Dermis microvascular lymphatic vessel endothelial cell (primary cell): ENCODE measurements around the gene SUV39H2. TPM values are rescaled to one million over a fixed set of nuclear protein-coding genes. Genes with fewer than 3 reads are reported as not detected.
"Not testable (repeated sequence)": the region's sequence is repeated elsewhere in the genome, so short reads cannot be mapped to it uniquely, and the experiment has no call there.

Experiments
- DNase-seq, 2 donors: peaks; one replicate each; pipeline versions ENCODE4 v3.0.0 to v3.0.0-alpha.2; 2010; ENCODE audit warnings: low read depth in 2 of 2
- total RNA-seq: library from RNA; depleted of rRNA; stranded (reverse); fragments of >200 nt; gene quantifications from 2 replicates; pipeline ENCODE4 v1.2.1, GENCODE V29; 2014

SUV39H2 gene
- total RNA-seq, 1 donor from 2014 or later: 12.2 TPM

DNA sequence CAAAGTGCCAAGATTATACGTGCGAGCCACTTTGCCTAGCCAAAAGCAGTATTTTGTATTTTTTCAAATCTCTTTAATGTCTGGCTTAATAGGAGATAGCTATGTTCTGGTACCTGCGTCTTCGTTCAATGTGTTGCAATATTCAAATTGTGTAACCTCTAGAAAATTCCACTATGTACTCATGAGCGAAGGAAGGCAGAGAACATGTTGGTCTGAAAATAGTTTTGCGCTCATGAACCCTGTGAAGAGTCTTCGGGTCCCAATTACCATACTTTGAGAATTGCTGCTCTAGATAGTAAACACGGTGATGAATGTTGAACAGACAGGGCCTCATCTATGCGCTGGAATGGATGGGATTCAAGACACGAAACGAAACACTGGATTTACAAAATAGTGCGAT, 2.7 kb upstream of the SUV39H2 start:
- no peak for DNase-seq

- no peak for DNase-seq
These were observed 1.9 kb upstream of the SUV39H2 start for GRCh38 chr10:14876764-14877163.

DNA sequence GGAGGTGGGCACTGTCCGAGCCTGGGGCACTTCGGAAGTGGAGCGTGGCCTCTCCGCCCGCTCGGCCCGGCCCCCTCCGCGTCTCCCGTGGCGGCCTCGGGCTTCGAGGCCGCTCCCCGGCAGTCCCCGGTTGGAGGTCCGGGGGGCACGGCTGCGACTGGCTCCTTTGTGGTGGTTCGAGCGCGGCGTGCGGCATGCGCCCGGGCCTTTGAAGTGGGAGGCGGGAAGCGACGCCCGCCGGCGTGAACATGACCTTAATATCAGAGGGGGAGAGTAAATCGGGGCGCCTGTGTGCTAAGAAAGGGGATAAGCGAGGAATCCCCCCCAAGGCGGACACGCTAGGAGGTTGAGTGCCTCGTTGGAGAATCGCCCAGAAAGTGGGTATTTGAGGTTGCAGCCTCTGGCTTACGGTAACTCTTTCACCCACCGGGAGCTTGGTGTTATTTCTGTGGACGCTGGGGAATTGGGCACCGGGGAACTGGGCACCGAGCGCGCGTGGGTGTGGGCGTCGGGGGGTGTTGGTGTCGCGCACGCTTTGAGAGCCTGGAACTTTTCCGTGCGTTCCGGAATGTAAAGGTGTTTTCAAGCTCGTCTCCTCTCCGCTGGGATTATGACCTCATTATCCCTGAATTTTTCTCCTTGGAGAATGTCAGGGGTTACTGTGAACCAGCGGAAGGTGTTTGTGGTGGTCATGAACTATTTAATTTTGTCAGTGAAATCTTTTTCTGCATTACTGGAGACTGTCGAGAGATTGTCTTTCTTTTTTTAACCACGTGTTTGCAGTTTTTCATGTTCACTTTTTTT, 660 bp downstream of the SUV39H2 start:
- DNase-seq: peak in 1 of 2 donors; percentile 31

DNA sequence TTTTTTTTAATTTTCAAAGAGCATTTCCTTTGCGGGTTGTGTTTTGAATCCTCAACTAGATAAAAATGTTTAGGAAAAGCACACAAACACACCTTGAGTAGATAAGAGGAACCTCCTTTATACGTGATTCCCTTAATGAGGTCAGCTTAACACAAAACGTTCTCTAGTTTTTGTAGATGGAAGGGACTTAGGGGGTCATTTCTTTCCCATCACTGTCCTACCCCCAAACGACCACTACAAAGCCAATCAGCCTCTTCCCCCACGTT, 1.2 kb downstream of the SUV39H2 start:
- DNase-seq: no peak

- peak in 1 of 2 donors; percentile 4 for DNase-seq
These were observed 1.6 kb downstream of the SUV39H2 start for GRCh38 chr10:14880229-14880628.

- DNase-seq: no peak
These were observed 5.4 kb downstream of the SUV39H2 start for GRCh38 chr10:14884082-14884481.

DNA sequence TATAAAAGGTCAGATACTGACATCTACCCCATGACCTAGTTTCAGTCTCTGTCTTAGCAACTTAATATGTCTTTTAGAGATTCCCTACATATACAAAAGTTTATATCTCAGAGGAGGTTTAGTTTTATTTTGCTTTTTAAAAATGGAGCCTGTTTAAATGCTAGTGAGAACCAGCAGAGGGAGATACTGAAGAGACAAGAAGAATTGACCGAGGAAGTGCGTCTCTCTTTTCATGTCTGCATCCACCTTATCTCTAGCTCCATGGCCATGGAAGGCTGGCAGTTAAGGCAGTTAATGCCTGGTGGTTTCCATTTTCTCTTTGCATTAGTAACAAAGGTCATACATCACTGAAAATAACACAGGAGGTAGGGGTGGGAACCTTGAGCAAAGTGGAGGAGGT, 10.7 kb downstream of the SUV39H2 start:
- peak in 1 of 2 donors; percentile 7 for DNase-seq

DNA sequence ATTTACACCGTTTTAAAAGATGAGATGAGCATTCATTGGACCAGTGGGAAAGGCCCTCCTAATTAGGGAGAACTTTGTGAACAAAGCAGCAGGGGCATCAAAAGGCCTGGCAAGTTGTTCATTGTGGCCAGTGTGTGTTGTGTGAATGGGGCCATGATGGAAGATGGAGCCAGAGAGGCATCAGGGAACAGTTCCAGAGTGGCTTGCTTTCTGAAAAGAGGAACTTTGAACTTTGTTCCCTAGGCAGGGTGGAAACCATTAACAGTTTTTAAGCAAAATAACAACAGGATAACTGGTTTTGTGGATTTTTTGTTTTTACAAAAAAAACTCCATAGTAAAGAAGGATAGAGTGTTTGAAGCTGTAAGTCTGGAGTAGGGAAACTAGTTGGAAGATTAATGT, 12.5 kb downstream of the SUV39H2 start:
- DNase-seq: no peak

DNA sequence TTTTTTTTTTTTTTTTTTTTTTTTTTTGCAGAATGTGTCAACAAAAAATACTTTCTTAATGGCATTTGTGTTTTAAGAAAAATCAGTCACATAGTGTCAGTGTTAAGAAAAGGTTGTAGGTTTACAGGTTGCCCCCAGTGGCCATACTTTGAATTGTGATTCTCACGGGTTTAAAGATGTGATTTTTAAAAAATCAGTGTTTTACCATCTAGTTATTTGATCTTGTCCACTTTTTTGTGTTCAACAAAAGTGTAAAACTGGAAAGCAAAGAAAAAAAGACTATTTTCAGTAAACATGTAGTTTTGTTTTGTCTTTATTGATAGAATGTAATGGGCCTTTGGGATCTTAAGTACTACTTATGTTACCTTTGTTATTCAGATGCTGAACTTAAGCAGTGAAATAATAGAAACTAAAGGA, 25.7 kb downstream of the SUV39H2 start:
- DNase-seq: peak; percentile 11 to 40

DNA sequence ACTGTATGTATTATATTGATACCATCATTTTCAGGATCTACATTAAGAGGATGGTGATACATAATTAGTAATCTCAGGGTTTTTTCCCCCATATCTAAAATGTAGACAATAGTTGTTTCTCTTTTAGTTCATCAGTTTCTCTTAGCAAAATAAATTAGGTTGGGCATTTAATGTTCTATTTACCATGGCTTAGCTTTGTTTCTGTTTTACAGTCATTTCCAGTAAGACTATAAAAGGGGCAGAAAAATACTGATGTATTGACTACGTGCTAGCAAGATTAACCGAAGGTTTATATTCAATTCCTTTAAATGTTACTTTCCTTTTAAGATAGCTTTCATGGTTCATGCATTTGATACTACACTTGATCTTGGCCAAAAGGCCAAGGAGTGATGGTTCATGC, 26.2 kb downstream of the SUV39H2 start:
- no peak for DNase-seq

GRCh38 chr10:14905890-14906289, 27.2 kb downstream of the SUV39H2 start:
- DNase-seq: no peak

DNA sequence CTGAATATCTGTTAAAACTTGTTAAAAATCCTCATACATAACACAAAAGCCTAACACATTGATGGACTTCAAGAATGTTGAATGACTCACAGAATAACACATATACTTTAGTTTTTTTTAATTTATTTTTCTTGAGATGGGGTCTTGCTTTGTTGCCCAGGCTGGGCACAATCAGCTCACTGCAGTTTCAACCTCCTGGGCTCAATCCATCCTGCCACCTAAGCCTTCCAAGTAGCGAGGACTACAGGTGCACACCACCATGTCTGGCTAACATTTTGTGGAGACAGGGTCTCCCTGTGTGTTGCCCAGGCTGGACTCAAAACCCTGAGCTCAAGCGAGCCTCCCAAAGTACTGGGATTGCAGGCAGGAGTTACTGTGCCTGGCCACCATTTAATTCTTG, 28.1 kb downstream of the SUV39H2 start:
- DNase-seq: no peak

GRCh38 chr10:14907591-14907990, 28.9 kb downstream of the SUV39H2 start:
- not testable (repeated sequence) for DNase-seq

DNA sequence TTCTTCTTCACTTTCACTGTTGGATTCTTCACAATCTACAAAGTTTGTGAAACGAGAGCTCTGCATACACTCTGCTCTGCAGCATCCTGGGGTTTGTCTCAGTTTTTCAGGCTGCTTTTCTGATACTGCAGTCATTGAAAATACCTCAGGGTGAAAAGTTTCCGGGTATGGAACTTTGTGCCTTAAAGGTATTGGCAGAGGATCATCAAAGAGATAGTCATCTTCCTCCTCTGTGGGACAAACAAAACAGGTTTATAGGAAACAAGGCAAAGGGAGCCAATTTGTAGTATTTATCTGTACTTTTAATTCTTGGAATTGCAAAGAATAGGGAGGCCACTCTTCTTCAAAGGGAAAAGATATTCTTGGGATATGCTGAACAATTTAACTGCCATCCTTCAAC, 30.4 kb downstream of the SUV39H2 start:
- no peak for DNase-seq

DNA sequence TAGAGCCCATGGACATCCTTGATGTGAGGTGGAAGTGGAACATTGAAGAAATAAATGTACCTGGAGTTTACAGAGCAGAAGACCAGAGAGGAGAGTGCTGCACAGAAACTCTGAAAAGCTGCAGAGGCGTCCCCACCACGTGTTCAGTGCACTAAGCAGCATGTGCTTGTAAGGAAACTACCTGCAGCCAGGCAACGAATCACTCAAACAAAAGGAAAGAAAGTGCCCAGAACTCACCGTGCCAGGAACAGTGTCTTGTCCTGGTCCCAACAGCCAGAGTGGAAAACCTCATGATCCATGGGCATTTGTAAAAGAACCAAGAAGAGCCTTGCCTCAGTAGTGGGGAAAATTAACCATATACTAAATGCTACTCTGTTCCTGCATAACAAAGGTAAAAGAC, 32.3 kb downstream of the SUV39H2 start:
- DNase-seq: no peak

DNA sequence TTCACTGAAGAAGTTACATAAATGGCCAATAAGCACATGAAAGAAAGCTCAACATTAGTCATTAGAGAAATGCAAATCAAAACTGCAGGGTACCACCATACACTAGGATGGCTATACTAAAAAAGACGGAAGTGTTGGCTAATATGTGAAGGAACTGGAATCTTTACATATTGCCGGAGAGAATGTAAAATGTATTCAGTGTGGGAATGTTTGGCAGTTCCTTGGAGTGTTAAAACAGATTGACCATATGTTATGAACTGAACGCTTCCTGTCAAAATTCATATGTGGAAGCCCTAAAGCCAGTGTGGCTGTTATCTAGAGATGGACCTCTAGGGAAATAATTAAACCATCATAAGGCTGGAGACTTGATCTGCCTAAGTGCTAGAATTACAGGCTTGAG, 33.1 kb downstream of the SUV39H2 start:
- DNase-seq: no peak

GRCh38 chr10:14916600-14916999, 37.9 kb downstream of the SUV39H2 start:
- no peak for DNase-seq

DNA sequence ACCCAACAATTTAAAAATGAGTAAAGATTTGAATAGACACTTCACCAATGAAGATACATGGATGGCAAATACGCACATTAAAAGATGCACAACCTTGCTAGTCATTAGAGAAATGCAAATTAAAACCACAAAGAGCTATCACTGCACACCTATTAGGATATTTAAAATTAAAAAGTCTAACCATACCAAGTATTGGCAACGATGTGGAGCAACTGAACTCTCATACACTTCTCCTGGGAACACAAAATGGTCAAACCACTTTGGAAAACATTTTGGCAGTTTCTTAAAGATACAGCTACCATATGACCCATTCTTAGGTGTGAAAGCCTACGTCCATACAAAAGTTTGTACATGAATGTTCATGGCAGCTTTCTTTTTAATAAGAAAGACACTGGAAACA, 39.2 kb downstream of the SUV39H2 start:
- no peak for DNase-seq

DNA sequence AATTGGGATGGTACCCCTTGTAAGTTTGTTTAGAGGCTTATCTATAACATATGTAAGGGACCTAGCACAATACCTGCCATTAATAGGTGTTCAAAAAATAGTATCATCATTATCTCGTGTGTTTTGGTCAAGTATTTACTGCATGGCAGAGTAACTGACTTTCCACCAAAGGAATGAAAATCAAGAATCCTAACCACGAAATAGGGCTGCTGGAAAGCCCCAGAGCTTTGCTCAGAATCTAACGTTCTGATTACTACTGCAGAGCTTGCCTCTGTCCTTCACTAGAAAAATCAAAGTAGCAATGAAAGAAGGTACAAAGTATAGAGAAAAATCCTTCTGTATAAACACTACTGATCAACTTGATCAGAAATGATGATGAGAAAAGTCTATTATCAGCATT, 40.3 kb downstream of the SUV39H2 start:
- DNase-seq: no peak

DNA sequence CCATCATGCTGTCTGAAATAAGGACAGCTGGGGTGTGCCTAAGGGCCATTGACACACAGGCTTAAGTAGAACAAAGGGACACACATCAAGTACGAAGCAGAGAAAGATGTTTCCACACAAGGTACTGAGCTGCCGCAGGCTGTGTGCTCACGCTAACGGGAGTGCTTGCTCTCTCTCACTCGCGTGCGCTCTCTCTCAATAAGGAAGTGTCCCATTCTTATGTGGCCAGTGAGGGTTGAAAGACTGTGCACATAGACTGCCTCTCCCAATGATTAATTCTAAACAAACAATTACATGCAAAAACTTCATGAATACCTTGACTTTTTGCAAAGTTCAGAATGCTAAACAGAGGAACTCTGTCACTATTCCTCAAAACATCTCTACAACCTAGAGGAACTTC, 45.3 kb downstream of the SUV39H2 start:
- no peak for DNase-seq

DNA sequence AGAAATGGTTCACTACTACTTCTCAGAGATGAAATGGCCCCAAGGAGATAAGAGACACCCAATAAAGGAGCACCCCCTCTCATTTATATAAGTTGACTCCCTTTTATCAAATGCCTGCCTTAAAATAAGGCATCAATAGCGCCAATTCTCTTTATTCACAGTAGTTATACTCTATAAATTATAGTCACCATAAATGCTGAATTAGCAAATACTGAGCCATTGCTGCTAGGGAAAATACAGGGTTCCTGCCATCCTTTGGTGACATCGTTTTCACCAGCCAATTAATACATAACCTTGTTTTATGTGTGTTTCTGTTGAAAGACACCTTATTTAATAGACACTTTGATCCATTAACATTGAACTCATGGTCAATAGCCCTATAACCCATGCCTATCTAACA, 46.6 kb downstream of the SUV39H2 start:
- DNase-seq: no peak

GRCh38 chr10:14926061-14926470, 47.4 kb downstream of the SUV39H2 start:
- DNase-seq: no peak

DNA sequence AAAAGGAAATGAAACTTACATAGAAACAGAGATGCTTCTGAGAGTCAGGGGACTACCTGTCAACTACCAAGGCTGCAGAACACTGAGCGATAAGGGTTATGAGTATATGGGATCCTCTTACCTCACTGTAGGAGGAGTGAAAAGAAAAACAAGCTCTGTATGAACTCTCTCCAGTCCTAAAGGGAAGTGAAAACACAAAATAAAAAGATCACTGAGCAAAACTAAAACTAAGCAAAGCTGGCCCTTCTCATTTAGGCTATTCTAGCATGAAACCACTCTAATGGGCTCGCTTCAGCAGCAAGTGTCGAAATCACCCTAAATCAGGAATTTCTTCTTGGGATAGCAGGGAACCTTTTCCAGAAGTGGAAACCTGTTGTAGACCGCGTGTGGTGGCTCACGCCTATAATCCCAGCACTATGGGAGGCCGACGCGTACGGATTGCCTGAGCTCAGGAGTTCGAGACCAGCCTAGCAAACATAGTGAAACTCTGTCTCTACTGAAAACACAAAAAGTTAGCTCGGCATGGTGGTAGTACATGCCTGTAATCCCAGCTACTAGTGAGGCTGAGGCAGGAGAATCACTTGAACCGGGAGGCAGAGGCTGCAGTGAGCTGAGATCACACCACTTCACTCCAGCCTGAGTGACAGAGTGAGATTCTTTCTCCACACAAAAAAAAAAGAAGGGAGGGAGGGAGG, 48.2 kb downstream of the SUV39H2 start:
- no peak for DNase-seq
